Measurements from ENCODE around the gene ZNF844.

GRCh38 chr19:12113121-12113520 is 48.6 kb downstream of the ZNF844 start:
- TF ChIP-seq CTCF (IDR thresholded peaks at IDR 0.05 in 2 of 3, conservative IDR thresholded peaks at IDR 0.05 in 1 of 3; ENCODE audit: borderline replicate concordance in 1 of 3, insufficient read depth in 1 of 3, low read depth in 2 of 3, low read length in 2 of 3) (no peak), EGR1 (IDR thresholded peaks at IDR 0.05; ENCODE audit: low read depth) (no peak)
